Smooth muscle cell (in vitro differentiated cells): ENCODE data around the gene RPS6KA2. TPM values are rescaled to one million over a fixed set of nuclear protein-coding genes. Genes with fewer than 3 reads are reported as not detected.

Experiments used
- DNase-seq: peaks from one replicate; lab custom pipeline; 2025; ENCODE audit not compliant: unreplicated experiment; lab: John Stamatoyannopoulos, UW
- H2AFZ ChIP-seq: fragments of 200-600 bp; sonication (generic); 2 replicates; pipeline ENCODE4 v1.6.0; 2016; ENCODE audit warnings: antibody characterized with exemption, low read depth, mild to moderate bottlenecking
- H3F3A ChIP-seq: fragments of 200-600 bp; sonication (generic); 2 replicates; pipeline ENCODE4 v1.6.0; 2017; ENCODE audit warnings: antibody characterized with exemption, low read depth
- H3K27ac ChIP-seq: fragments of 200-600 bp; sonication (generic); 2 replicates; pipeline ENCODE4 v1.5.1; 2016; ENCODE audit warnings: low read depth, mild to moderate bottlenecking
- H3K27me3 ChIP-seq: fragments of 200-600 bp; sonication (generic); 2 replicates; pipeline ENCODE4 v1.6.1; 2016; ENCODE audit warnings: low read depth, mild to moderate bottlenecking
- H3K36me3 ChIP-seq: fragments of 200-600 bp; sonication (generic); 2 replicates; pipeline ENCODE4 v1.5.1; 2016; ENCODE audit warnings: low read depth
- H3K4me1 ChIP-seq: fragments of 200-600 bp; sonication (generic); 2 replicates; pipeline ENCODE4 v1.5.1; 2016; ENCODE audit warnings: low read depth
- H3K4me2 ChIP-seq: fragments of 200-600 bp; sonication (generic); 2 replicates; pipeline ENCODE4 v1.6.0; 2016; ENCODE audit warnings: mild to moderate bottlenecking
- H3K4me3 ChIP-seq: fragments of 200-600 bp; sonication (generic); 2 replicates; pipeline ENCODE4 v1.5.1; 2016; ENCODE audit warnings: mild to moderate bottlenecking
- H3K79me2 ChIP-seq: fragments of 200-600 bp; sonication (generic); 2 replicates; pipeline ENCODE4 v1.6.0; 2016; ENCODE audit warnings: low read depth, mild to moderate bottlenecking
- H3K9ac ChIP-seq: fragments of 200-600 bp; sonication (generic); 2 replicates; pipeline ENCODE4 v1.6.0; 2016; ENCODE audit warnings: low read depth
- H3K9me3 ChIP-seq: fragments of 200-600 bp; sonication (generic); replicated peaks from 2 replicates; pipeline ENCODE4 v1.5.1; 2016; ENCODE audit warnings: low read depth
- H4K20me1 ChIP-seq: fragments of 200-600 bp; sonication (generic); 2 replicates; pipeline ENCODE4 v1.6.0; 2016; ENCODE audit warnings: low read depth
- WGBS: methylation state at CpG from one replicate; pipeline ENCODE4 v1.1.7; 2016; ENCODE audit warnings: low lambda C conversion rate; 5-methylcytosine and 5-hydroxymethylcytosine counted together
- polyA plus RNA-seq: library from polyadenylated mRNA; unstranded; fragments of >200 nt; fragmentation: Nextera tagmentation; extraction: Ambion mirVana; gene quantifications from 2 replicates; pipeline ENCODE4 v1.2.1, GENCODE V29; 2016
- total RNA-seq: library from RNA; depleted of rRNA; stranded (reverse); fragments of >200 nt; gene quantifications from 2 replicates; pipeline ENCODE4 v1.2.3, GENCODE V29; 2014
- TF ChIP-seq, protein P1 (sequence below): fragments of 200-600 bp; sonication (generic); IDR thresholded peaks from 2 replicates; pipeline ENCODE4 v1.5.1; 2017; ENCODE audit warnings: borderline replicate concordance, mild to moderate bottlenecking, antibody characterized with exemption; ENCODE audit not compliant: insufficient read depth, poor library complexity, severe bottlenecking

Gene RPS6KA2
- total and polyA plus RNA-seq, 2 experiments from 2014 or later: 7.8 to 10.4 TPM

DNA sequence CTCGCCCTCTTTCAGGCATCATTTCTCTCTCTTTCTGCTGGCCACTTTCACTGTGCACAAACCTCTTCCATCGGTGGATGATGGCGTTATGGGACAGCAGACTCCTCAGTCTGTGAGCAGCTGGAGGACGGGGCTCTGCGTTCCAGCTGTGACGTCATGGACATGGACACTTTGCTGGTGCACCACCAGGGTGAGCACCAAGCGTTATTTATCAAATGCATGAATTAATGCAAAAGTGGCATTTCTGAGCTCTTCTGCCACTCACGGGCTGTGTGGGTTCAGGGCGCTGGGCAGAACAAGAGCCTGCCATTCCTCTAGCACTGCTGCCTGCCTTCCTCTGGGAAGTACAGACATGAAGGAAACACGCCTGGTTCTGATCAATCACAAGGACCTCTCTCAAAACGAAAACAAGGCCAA is 161.4 kb downstream of the RPS6KA2 start:
- no peak for DNase-seq
- Histone ChIP-seq H3K4me3 (no peak overlapping the region), H3K36me3 (no peaks in the 10 kb centered on the region), H3F3A (no peaks in the 10 kb centered on the region), H3K79me2 (no peaks in the 10 kb centered on the region), H3K9ac (no peak overlapping the region), H3K9me3 (no peaks in the 10 kb centered on the region), H2AFZ (no peak overlapping the region), H3K27me3 (no peaks in the 10 kb centered on the region), H3K27ac (no peak overlapping the region), H3K4me2 (no peak overlapping the region), H4K20me1 (no peaks in the 10 kb centered on the region), H3K4me1 (no peaks in the 10 kb centered on the region)
- 95% methylated on average over 11 of the region's 11 CpGs for WGBS
- TF ChIP-seq, protein P1, sequence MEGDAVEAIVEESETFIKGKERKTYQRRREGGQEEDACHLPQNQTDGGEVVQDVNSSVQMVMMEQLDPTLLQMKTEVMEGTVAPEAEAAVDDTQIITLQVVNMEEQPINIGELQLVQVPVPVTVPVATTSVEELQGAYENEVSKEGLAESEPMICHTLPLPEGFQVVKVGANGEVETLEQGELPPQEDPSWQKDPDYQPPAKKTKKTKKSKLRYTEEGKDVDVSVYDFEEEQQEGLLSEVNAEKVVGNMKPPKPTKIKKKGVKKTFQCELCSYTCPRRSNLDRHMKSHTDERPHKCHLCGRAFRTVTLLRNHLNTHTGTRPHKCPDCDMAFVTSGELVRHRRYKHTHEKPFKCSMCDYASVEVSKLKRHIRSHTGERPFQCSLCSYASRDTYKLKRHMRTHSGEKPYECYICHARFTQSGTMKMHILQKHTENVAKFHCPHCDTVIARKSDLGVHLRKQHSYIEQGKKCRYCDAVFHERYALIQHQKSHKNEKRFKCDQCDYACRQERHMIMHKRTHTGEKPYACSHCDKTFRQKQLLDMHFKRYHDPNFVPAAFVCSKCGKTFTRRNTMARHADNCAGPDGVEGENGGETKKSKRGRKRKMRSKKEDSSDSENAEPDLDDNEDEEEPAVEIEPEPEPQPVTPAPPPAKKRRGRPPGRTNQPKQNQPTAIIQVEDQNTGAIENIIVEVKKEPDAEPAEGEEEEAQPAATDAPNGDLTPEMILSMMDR: no peak

DNA sequence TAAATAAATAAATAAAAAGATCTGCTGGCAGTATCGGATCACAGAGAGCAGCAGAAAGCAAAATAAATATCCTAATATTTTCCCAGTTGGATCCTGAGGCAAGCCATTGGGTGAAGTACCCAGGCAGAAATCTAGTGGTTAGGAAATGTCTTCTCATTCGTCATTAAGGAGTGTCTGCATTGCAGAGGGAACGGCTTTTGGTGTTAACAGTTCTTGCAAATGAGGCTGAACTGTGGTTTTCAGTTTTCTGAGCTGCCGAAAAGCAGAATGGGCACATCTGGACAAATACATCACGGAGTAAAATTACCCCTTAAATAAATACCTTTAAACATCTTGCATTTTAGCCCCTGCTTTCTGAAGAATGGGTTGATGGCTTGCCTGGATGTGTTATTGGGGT is 162.1 kb downstream of the RPS6KA2 start:
- H3K27ac ChIP-seq: no peak overlapping the region
- no peak overlapping the region for H3K4me2 ChIP-seq
- no peaks in the 10 kb centered on the region for H3K36me3 ChIP-seq
- no peaks in the 10 kb centered on the region for H3F3A ChIP-seq
- no peak for DNase-seq
- H2AFZ ChIP-seq: no peak overlapping the region
- H3K27me3 ChIP-seq: no peaks in the 10 kb centered on the region
- TF ChIP-seq, protein P1: no peak
- no peaks in the 10 kb centered on the region for H3K9me3 ChIP-seq
- H4K20me1 ChIP-seq: no peaks in the 10 kb centered on the region
- H3K4me1 ChIP-seq: no peaks in the 10 kb centered on the region
- WGBS: 90% methylated on average over 5 of the region's 5 CpGs
- H3K4me3 ChIP-seq: no peak overlapping the region
- no peaks in the 10 kb centered on the region for H3K79me2 ChIP-seq
- H3K9ac ChIP-seq: no peak overlapping the region

DNA sequence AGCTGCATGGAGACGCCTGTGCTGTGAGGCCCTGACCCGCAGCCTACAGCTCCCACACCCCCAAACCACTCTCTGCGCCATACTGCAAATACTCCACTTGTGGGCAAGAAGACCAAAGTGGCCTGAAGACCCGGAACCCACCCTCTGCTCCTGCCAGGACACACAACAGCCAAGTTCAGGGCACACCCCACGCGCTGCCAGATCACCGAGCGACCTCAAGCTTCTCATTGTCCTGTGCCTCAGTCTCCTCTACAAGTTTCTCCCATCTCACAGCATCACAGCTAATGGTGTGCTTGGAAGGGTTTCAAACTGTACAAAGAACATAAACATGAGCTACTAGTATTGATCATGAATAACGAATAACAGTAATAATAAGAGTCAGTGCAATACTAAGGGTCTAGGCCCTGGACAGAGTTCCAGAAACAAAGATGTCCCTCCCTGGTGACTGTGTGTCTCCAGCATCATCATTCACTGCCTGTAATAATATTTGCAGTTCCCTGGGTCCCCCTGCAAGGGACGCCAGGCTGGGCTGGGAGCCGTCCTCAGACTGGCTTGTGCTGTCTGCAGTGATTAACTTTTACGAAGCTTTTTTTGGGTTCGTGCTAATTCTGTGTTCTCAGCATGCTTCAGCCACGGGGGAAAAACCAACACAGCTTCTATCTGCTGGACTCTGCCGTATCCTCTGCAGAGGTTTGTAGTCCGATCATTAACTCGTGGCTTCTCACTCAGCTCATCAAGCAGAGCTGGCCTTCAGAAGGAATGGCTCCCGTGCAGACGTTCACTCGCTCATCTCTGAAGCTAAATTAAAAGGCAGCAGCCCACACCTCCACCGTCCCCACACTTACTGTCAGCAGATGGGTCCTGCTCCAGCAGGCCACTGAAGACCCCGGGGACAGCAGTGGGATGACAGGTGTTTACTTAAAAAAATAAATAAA is 162.7 kb downstream of the RPS6KA2 start:
- Histone ChIP-seq H3K4me1 (no peaks in the 10 kb centered on the region), H3K4me3 (no peak overlapping the region), H3F3A (no peaks in the 10 kb centered on the region), H3K27me3 (no peaks in the 10 kb centered on the region), H3K9ac (no peak overlapping the region), H3K27ac (no peak overlapping the region), H3K9me3 (no peaks in the 10 kb centered on the region), H3K36me3 (no peaks in the 10 kb centered on the region), H4K20me1 (no peaks in the 10 kb centered on the region), H3K79me2 (no peaks in the 10 kb centered on the region), H3K4me2 (no peak overlapping the region), H2AFZ (no peak overlapping the region)
- DNase-seq: no peak
- TF ChIP-seq, protein P1: no peak
- WGBS: 86% methylated on average over 22 of the region's 22 CpGs
